A549 treated with dexamethasone at 1 μM for 4 hours (cell line): ENCODE data around the gene ARHGEF18. TPM values are rescaled to one million over a fixed set of nuclear protein-coding genes. Genes with fewer than 3 reads are reported as not detected.

Experiments used
- total RNA-seq: library from RNA; stranded (reverse); fragments of 200-300 nt; extraction: Qiagen RNA extraction; gene quantifications from 5 replicates; pipeline ENCODE4 v1.2.3, GENCODE V29; 2022

Gene ARHGEF18
- 50.2 to 86.6 TPM (median 76.5 TPM) in 5 replicates for total RNA-seq

GRCh38 chr19:7348587-7349230 is at the start of gene ARHGEF18:
Gene ARHGEF18, plus strand, starts transcription at chr19:7348937. Its CDS starts 13,954 bp downstream, at chr19:7362891.

Other genes starting within 250 kb of the ARHGEF18 start
- 2.5 to 4.7 TPM (median 3.8 TPM) in 5 replicates for gene INSR, start 54.5 kb upstream of the ARHGEF18 start, total RNA-seq
- gene PEX11G, start 140.1 kb downstream of the ARHGEF18 start, total RNA-seq = 1.8 to 2.1 TPM (median 1.9 TPM) in 5 replicates
- gene ZNF358, start 167.2 kb downstream of the ARHGEF18 start, total RNA-seq = 17.7 to 24.8 TPM (median 22.3 TPM) in 5 replicates
- 9.6 to 12.8 TPM (median 11.7 TPM) in 5 replicates for gene MCOLN1, start 173.7 kb downstream of the ARHGEF18 start, total RNA-seq
- gene PNPLA6, start 186.8 kb downstream of the ARHGEF18 start, total RNA-seq = 24.0 to 42.0 TPM (median 40.3 TPM) in 5 replicates
- gene CAMSAP3, start 246.9 kb downstream of the ARHGEF18 start, total RNA-seq = 3.7 to 7.6 TPM (median 6.1 TPM) in 5 replicates